ENCODE results near the gene EEF1AKMT1. TPM values are rescaled to one million over a fixed set of nuclear protein-coding genes. Genes with fewer than 3 reads are reported as not detected.

The EEF1AKMT1 gene, protein sequence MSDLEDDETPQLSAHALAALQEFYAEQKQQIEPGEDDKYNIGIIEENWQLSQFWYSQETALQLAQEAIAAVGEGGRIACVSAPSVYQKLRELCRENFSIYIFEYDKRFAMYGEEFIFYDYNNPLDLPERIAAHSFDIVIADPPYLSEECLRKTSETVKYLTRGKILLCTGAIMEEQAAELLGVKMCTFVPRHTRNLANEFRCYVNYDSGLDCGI
- total RNA-seq (13.5 TPM), polyA plus RNA-seq (12.8 TPM)

DNA sequence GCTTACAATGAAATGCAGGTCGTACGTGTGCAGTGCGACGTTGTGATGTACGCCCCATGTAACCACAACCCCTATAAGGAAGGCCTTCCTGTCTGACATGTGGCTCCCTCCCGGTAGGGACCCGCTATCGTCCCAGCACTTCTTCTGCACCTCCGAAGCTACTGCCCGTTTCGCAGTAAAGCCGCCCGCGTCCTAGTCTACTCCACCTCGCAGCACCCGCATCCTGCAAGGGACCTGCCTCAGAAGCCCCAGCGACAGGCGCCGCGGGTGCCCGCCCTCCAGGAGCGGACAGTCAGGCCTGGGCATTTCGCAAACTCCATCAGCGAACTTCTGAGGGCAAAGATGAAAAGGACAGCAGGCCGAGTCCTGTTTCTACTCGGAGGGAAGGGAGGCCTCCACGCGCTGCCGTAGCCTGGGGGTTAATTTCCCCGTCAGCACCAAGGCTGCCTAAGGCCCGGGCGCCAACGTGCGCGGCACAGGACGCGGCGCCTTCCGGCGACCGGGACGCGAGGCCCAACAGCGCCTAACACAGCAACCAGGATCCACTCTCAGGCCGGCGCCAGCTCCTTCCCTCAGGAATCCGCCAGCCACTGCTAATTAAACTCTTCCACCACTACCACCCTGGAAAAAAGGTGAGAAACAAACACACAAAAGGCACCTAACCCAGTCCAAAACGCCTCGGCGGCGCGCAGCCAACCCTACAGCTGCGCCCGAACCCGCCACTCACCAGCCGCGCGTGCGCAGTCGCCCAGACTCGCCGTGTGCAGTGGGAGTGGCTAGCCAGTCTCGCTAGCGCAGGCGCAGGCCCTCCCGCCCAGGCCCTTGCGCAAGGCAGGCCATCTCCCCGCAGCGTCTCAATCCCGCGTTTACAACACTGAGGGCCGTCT is at the start of gene EEF1AKMT1:
EEF1AKMT1 (minus strand) TSS at position 768 of the 887 bp plus-strand sequence. CDS start 16,363 bp downstream, outside the sequence.
- peak within 1 kb of the TSS; percentile 83 for H3K27ac ChIP-seq (ENCODE audit: low read depth)
- under 1% methylated on average over 72 of the region's 72 CpGs for WGBS
- peak; percentile 64 for DNase-seq (ENCODE audit: extremely low spot score)
- peak within 1 kb of the TSS; percentile 68 for H3K4me3 ChIP-seq (ENCODE audit: low read depth, low read length)
- H3K36me3 ChIP-seq (ENCODE audit: insufficient read depth): peaks cover 3% of the 10 kb centered on the region
- no peaks in the 10 kb centered on the region for H3K4me1 ChIP-seq (ENCODE audit: insufficient read depth)

DNA sequence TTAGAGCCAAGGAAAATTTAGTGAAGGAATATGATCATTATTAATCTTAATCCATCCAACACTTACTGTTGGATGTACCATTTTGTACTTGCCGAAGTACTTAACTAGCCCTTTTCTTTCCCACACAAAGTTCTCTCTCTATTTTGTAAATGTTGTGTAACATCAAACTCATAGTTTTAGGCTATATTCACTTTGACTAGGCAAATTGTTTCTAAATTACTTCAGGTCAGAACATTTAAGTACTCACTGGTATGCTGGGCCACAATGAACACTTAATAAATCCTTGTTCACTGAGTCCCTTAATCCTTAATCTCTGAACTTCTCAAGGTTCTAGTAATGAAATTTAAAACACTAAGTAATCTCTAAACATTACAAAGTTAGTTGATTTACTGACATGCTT is 49.3 kb upstream of the EEF1AKMT1 start:
- Histone ChIP-seq H3K36me3 (ENCODE audit: insufficient read depth) (no peaks in the 10 kb centered on the region), H3K4me3 (ENCODE audit: low read depth, low read length) (no peak overlapping the region), H3K27ac (ENCODE audit: low read depth) (no peak overlapping the region), H3K4me1 (ENCODE audit: insufficient read depth) (no peaks in the 10 kb centered on the region)
- 99% methylated on average over 1 of the region's 1 CpG for WGBS
- DNase-seq (ENCODE audit: extremely low spot score): no peak

DNA sequence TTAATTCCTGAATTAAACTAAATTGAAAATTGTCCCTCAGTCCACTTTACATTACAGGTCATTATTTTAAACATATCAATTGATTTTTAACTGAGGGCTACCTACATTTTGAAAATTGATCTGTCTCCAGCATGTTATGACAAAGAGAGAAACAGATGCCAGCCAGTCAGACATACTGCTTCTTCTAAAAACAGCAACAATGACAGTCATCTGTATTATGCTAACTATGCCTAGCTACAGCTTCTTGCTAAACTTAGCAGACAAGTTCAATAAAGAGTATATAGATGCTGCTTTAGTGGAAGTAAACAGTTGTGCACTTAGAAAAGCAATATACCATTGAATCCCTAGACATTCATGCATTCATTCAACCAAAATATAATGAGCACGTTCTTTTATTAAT is 48.6 kb upstream of the EEF1AKMT1 start:
- Histone ChIP-seq H3K4me1 (ENCODE audit: insufficient read depth) (no peaks in the 10 kb centered on the region), H3K4me3 (ENCODE audit: low read depth, low read length) (no peak overlapping the region), H3K27ac (ENCODE audit: low read depth) (no peak overlapping the region), H3K36me3 (ENCODE audit: insufficient read depth) (no peaks in the 10 kb centered on the region)
- no peak for DNase-seq (ENCODE audit: extremely low spot score)
- 83% methylated on average over 1 of the region's 1 CpG for WGBS

DNA sequence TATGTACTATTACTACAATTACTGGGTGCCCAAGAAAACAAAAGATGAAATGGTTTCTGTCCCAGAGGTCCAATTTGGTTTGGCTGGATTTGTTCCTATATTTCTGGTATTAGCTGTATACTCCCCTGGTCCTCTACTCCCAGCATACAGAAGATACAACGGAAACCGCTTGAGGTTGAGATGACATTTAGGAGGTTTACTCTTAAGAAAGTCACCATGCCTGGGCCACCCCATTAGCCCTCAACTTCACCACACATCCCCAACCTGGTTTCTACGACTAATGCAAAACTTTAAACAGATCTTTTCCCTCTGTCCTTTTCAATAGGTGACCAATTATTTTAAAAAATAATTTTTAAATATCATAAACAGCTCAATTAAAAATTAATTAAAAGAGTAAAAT is 46.0 kb upstream of the EEF1AKMT1 start:
- no peaks in the 10 kb centered on the region for H3K36me3 ChIP-seq (ENCODE audit: insufficient read depth)
- H3K4me3 ChIP-seq (ENCODE audit: low read depth, low read length): no peak overlapping the region
- 98% methylated on average over 3 of the region's 3 CpGs for WGBS
- H3K27ac ChIP-seq (ENCODE audit: low read depth): no peak overlapping the region
- DNase-seq (ENCODE audit: extremely low spot score): no peak
- H3K4me1 ChIP-seq (ENCODE audit: insufficient read depth): no peaks in the 10 kb centered on the region

DNA sequence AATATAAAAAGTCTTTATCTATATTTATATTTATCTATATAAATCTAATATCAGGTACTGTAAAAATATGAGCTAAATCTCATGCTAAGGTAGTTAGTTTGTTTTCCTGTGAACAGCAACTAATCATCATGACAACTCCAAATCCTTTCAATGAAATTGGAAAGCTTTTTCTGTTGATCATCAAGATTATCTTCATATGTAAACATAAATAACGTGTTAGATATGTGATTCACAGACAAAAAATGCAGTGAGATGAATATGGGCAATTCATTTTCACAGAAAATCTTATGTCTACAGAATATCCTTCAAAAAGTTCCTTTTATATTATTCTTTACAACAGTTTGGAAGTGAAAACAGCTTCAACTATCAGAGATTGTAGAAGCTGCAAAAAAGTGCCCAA is 41.7 kb upstream of the EEF1AKMT1 start:
- no peaks in the 10 kb centered on the region for H3K36me3 ChIP-seq (ENCODE audit: insufficient read depth)
- no peak overlapping the region for H3K4me3 ChIP-seq (ENCODE audit: low read depth, low read length)
- no peak for DNase-seq (ENCODE audit: extremely low spot score)
- H3K4me1 ChIP-seq (ENCODE audit: insufficient read depth): no peaks in the 10 kb centered on the region
- 32% methylated on average over 1 of the region's 1 CpG for WGBS
- no peak overlapping the region for H3K27ac ChIP-seq (ENCODE audit: low read depth)

DNA sequence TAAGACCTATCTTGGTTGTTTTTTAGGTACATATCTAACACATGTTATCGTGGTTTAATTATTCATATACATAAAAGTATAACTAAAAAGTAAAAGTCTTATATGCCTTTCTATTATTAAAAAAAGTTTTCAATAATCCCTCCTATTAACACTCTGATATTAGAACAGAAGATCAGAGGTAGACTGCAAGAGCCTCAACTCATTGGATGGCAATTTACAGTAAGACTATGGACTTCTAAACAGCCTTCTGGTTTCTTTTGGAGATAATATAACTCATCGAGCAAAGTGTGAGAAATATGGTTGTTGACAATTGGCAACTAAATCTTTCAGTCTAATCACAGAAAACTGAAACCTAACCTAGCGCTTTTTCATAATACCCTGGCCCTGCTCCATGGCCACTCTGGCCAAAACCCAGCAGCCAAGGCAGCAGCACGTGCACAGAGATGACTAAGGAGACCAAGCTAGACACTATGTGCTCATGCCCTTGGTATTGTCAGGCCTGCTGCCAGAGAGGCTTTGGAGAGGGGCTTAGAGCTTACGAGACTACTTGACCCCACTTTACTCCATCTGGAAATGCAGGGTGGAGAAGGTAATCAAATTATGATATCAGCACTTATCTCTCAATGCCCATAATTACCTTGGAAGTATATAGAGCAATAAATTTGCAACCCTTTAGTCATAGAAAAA is 40.6 kb upstream of the EEF1AKMT1 start:
- peak; percentile 46 for DNase-seq (ENCODE audit: extremely low spot score)
- no peak overlapping the region for H3K4me3 ChIP-seq (ENCODE audit: low read depth, low read length)
- no peaks in the 10 kb centered on the region for H3K4me1 ChIP-seq (ENCODE audit: insufficient read depth)

DNA sequence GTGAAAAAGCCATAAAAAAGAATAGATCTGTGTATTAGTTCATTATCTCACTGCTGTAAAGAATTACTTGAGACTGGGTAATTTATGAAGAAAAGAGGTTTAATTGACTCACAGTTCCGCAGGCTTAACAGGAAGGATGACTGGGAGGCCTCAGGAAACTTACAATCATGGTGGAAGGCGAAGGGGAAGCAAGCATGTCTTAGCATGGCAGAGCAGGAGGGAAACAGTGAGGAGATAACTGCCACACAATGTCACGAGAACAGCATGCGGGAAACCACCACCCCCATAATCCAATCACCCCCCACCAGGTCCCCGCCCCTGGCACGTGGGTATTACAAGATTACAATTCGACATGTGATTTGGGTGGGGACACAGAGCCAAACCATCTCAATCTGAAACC is 39.1 kb upstream of the EEF1AKMT1 start:
- H3K36me3 ChIP-seq (ENCODE audit: insufficient read depth): no peaks in the 10 kb centered on the region
- no peak for DNase-seq (ENCODE audit: extremely low spot score)
- 96% methylated on average over 7 of the region's 7 CpGs for WGBS
- no peak overlapping the region for H3K4me3 ChIP-seq (ENCODE audit: low read depth, low read length)
- no peak overlapping the region for H3K27ac ChIP-seq (ENCODE audit: low read depth)
- no peaks in the 10 kb centered on the region for H3K4me1 ChIP-seq (ENCODE audit: insufficient read depth)

More for the DNA sequence above, 40.6 kb upstream of the EEF1AKMT1 start:
- Histone ChIP-seq H3K36me3 (ENCODE audit: insufficient read depth) (no peaks in the 10 kb centered on the region), H3K27ac (ENCODE audit: low read depth) (no peak overlapping the region)
- WGBS: 23% methylated on average over 5 of the region's 5 CpGs

DNA sequence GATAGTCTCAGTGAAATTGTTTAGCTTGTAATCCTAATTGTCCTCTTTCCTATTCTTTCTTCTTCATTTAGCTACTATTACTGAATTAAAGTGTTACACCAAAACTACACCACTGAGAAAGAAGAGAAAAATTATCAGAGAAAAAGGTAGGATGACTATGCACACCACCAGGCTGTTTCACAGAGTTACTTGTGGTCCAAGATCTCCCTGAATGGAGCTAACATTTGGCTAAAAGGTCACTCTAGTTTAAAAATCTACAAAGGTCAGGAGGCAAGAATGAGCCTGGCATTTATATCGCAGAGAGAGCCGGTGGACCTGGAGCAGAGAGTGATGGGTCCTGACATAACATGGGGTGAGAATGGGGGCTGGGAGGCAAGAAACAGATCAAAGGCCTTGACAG is 37.0 kb upstream of the EEF1AKMT1 start:
- no peak overlapping the region for H3K4me3 ChIP-seq (ENCODE audit: low read depth, low read length)
- 86% methylated on average over 2 of the region's 2 CpGs for WGBS
- no peaks in the 10 kb centered on the region for H3K36me3 ChIP-seq (ENCODE audit: insufficient read depth)
- no peak overlapping the region for H3K27ac ChIP-seq (ENCODE audit: low read depth)
- no peaks in the 10 kb centered on the region for H3K4me1 ChIP-seq (ENCODE audit: insufficient read depth)
- DNase-seq (ENCODE audit: extremely low spot score): no peak

DNA sequence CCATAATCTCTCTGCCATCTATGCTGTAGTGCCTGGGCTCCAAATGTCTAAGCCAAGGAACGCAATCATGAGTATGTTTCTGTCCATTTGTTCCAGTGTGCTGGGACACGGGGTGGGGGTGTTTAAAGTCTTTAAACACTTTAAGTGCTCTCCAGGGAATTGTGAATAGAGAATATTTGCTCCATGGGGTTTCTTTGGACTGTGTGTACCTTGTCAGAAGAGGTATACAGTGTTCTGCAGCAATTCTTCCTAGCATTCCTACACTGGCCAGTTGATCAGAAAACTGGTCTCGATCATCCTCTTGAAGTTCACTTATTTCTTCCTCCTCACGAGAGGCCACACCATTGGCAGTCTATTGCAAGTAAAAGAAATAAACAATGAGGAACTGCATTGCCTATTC is 35.1 kb upstream of the EEF1AKMT1 start:
- Histone ChIP-seq H3K4me1 (ENCODE audit: insufficient read depth) (no peaks in the 10 kb centered on the region), H3K36me3 (ENCODE audit: insufficient read depth) (no peaks in the 10 kb centered on the region), H3K4me3 (ENCODE audit: low read depth, low read length) (no peak overlapping the region), H3K27ac (ENCODE audit: low read depth) (no peak overlapping the region)
- DNase-seq (ENCODE audit: extremely low spot score): no peak
- WGBS: 94% methylated on average over 4 of the region's 4 CpGs

DNA sequence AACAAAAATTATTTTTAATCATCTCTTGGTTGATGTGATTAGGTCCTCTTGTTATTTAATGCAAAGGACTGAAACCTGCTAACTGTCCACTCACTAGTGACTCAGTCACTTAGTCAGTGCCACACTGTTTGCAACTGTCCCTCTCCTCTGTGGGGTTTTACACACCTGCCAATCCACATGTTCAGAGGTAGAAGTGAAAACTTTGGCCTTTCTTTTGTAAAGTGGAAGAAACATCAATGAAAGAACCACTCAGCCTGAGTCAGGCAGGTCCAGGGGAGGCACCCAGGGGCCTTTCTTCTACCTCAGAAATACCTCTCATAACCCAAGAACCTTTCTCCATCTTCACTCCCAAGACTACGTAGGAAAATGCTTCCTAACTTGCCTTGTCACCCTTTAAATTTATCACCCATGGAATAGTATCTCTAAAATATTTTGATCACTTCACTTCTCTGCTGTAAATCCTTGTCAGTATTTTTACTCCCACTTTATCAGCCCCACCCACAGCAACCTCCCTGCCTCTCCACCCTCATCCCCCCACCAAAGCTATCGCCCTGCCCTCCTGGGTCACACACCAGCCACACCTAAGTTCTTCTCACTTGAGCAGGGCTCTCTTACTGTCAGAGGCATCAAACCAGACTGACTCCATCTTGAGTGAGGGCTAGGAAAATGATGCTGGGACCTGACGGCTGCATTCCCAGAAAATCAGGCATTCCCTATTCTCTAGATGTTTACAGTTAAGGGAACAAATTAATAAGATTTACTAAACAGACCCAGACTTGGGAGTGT is 29.6 kb upstream of the EEF1AKMT1 start:
- H3K27ac ChIP-seq (ENCODE audit: low read depth): no peak overlapping the region
- H3K4me3 ChIP-seq (ENCODE audit: low read depth, low read length): no peak overlapping the region
- no peak for DNase-seq (ENCODE audit: extremely low spot score)
- H3K4me1 ChIP-seq (ENCODE audit: insufficient read depth): no peaks in the 10 kb centered on the region
- H3K36me3 ChIP-seq (ENCODE audit: insufficient read depth): no peaks in the 10 kb centered on the region
- WGBS: 95% methylated on average over 3 of the region's 3 CpGs

DNA sequence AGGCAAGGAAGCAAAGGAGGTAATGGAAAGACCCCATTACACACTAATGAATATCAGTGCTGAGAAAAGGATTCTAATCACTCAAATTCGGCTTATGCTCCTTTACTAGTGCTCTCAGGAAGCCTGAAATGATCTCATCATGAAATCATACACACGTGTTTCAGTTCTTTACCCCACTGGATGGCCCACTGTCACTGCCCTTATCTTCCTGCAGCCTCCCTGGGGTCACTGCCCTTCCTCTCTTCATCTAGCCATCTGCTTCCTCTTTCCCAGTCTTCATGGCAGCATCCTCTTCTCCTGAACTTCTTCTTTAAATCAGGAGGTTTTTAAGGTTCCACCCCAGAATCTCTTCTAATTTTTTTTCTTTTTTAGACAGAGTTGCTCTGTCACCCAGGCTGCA is 27.9 kb upstream of the EEF1AKMT1 start:
- no peak overlapping the region for H3K4me3 ChIP-seq (ENCODE audit: low read depth, low read length)
- no peak for DNase-seq (ENCODE audit: extremely low spot score)
- H3K27ac ChIP-seq (ENCODE audit: low read depth): no peak overlapping the region
- H3K4me1 ChIP-seq (ENCODE audit: insufficient read depth): no peaks in the 10 kb centered on the region
- 65% methylated on average over 2 of the region's 2 CpGs for WGBS
- no peaks in the 10 kb centered on the region for H3K36me3 ChIP-seq (ENCODE audit: insufficient read depth)

DNA sequence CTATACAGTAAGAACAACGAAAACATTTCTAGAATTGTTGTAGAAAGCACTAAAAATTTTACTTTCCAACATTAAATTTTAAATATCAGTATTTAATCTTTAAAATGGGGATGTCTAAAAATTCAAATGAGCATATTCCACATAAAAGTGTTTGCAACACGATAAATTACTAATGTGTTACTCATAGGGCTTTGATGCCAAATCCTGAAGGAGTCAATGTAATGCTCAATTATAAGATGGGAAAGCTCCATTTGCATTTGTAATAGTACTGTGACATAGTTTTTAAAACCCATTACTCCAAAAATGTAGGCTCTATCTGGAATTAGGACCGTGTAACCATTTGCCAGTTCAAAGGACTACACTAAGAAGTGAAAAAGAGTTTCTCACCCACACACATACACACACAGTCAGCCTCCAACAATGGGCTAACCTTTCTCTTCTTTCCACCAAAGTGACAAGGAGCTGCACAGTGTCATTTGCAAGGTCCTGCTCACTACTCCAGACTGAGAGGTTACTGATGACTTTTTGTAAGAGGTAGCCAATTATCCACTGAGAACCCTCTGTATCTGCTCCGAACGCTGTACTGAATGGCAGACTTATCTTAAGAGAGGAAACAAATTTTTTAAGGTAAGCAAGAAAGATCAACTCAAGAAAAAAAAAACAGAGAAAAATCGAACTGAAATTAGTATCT is 26.1 kb upstream of the EEF1AKMT1 start:
- no peak overlapping the region for H3K27ac ChIP-seq (ENCODE audit: low read depth)
- H3K4me3 ChIP-seq (ENCODE audit: low read depth, low read length): no peak overlapping the region
- no peaks in the 10 kb centered on the region for H3K4me1 ChIP-seq (ENCODE audit: insufficient read depth)
- H3K36me3 ChIP-seq (ENCODE audit: insufficient read depth): peaks cover 2% of the 10 kb centered on the region
- WGBS: 82% methylated on average over 6 of the region's 6 CpGs
- DNase-seq (ENCODE audit: extremely low spot score): no peak

DNA sequence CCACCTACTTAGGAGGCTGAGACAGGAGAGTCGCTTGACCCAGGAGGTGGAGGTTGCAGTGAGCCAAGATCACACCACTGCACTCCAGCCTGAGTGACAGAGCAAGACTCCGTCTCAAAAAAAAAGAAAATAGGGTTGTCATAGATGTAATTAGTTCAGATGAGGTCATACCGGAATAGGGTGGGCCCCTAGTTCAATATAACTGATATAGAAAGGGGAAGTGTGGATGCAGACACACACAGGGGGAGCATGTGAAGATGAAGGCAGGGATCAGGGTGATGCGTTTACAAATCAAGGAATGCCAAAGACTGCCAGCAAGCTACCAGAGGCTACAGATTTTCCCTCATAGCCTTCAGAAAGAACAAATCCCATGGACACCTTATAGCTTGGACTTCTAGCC is 24.3 kb upstream of the EEF1AKMT1 start:
- WGBS: 87% methylated on average over 4 of the region's 4 CpGs

More for the DNA sequence above, 24.3 kb upstream of the EEF1AKMT1 start:
- no peak for DNase-seq (ENCODE audit: extremely low spot score)
- H3K36me3 ChIP-seq (ENCODE audit: insufficient read depth): peaks cover 2% of the 10 kb centered on the region
- H3K4me3 ChIP-seq (ENCODE audit: low read depth, low read length): no peak overlapping the region
- H3K4me1 ChIP-seq (ENCODE audit: insufficient read depth): no peaks in the 10 kb centered on the region
- no peak overlapping the region for H3K27ac ChIP-seq (ENCODE audit: low read depth)
